Right hindlimb (tissue), 1 donor: ENCODE measurements around the gene PRRX1.

Experiments used
- DNase-seq: peaks from one replicate; pipeline ENCODE4 v3.0.0-alpha.2; 2018

The PRRX1 gene

GRCh38 chr1:170664093-170664827 lies at the start of gene PRRX1:
TSS of gene PRRX1 (plus strand) at chr1:170664131. CDS start at chr1:170664219, 88 bp downstream.
- DNase-seq = peak; percentile 80

DNA sequence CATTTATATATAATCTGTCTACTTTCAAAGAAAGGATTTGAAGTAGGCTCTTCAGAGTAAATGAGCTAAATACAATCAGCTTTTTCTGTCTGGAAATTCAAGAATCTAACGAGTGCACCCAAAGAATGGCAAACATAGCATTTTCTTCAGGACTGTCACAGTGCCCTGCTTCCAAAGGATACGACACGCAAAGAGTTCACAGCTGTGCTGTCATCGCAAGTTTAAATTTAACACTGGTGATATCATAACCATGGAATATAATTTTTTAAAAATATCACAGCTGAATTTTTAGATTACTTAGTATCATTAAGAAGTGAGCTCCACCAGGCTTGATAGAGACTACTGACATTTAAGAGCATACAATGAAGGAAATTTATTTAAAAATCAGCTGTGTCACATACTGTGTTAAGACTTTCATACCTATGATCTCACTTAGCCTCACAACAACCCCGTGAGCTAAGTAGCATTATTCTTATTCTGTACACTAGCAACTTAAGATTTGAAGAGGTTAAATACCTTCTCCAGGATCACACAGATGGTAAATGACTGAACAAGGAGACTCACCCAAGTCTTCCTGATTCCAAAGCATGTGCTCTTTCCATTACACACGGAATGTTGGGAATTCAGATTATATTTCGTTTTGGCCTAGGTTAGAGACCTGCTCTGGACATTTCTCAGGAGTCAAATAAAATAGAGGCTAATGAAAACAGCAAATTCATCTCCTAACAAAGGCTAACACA lies 46.2 kb upstream of the PRRX1 start:
- no peak for DNase-seq

- no peak for DNase-seq
Observed at GRCh38 chr1:170618421-170618820, 45.5 kb upstream of the PRRX1 start.

DNA sequence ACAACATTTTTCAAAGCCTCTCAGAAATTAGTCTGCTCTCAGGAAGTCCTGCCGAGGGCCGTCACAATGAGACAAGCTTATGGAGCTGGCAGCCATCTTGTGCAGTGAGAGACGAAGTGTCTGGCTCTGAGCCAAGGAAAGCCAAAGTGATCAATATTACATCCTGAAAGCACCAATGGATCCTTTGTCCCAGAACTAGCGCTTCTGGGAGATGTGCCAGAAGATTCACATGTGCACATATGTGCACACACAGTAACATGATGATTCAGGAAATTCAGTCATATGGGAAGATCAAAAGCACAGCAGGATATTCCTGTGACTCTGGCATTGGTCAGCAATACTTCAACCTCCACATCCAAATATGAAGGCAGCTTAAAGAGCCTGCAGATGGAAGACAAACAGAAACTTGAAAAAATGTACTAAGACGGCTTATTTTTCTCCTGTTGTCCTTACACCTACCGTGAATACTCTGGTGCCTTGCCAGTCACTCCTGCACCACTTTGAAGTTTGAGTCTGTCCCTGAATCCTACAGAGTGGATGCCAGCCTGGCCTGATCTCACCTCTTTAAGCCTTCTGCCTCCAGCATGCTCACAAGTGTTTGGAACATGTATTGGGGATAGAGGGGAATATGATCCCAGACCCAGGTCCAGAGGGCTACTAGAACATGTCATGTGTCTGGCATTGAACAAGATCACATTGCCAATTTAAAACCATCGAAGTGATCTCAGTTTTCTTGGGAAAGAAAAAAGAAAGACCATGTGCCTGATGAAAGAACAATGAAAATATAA lies 44.5 kb upstream of the PRRX1 start:
- peak; percentile 50 for DNase-seq

DNA sequence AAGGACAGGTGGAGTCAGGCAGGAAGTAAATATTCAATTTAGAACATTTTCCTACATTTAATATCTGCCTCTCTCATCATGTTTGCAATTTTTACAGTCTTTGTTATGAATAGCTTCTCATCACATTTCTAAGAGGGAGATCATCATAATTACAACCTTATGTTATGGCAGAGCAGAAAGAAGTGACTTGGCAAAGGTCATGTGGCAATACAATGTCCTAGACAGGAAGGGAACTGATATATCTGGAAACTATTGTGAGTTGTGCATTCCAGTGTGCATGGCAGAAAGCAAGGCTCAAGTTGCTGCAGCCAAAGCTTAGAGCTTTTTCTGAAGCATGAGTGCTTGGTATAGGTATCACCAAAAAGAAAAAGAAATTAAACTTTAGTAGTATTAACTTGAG lies 43.8 kb upstream of the PRRX1 start:
- no peak for DNase-seq

DNA sequence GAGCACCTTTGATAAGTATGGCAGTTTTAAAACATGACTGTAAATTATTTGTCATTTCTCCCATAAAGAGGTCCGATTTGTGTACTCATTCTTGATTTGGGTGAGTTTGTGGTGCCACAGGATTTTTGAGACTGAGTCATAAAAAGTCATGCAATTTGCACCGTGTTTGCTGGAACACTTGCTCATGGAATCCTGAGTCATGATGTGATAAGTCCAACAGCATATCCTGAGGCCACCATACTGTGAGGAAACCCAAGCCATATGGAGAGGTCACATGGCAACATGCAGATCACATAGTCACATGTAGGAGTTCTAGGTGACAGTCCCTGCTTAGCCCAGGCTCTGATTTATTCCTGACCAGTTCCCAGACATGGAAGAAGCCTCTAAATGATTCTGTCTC lies 40.8 kb upstream of the PRRX1 start:
- DNase-seq = no peak

- no peak for DNase-seq
Observed at GRCh38 chr1:170624146-170624545, 39.8 kb upstream of the PRRX1 start.

DNA sequence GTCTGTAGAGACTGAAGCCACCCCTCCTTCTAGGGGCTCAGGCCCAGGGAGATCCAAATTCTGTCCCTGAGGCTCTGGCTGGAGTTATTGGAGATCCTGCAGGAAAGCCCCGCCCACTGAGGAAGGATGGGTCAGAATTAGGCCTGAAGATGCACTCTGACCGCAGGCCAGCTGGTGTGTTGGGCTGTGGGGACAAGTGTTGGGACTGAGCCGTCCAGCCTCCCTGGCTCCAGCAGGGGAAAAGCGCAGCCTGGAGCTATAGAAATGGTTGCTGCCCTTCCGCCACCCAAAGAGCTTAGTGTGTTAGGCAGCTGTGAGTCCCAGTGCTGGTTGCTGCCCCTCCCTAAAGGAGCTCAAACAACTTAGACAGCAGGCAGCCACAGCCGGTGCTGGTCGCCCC lies 33.0 kb upstream of the PRRX1 start:
- no peak for DNase-seq

- no peak for DNase-seq
Observed at GRCh38 chr1:170634293-170634692, 29.6 kb upstream of the PRRX1 start.

GRCh38 chr1:170634824-170635410 lies 29.0 kb upstream of the PRRX1 start:
- DNase-seq = no peak

DNA sequence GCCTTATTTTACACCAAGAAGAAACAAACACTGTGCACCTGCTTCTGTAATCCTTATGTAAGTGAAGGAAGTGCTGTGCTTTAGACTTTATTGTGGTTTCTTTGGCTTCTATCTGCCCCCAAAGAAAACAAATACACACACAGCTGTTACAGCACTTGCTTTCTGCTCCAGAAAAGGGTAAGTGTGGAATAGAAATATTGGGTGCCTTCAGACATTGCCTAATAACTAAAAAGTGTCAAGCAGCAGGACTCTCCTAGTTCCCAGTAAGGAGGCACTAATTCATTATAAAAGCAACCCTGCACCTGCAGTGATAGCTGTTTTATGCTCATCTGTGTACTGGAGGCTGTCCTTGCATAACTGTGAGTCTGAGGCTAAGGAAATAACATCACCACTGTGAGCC lies 23.4 kb upstream of the PRRX1 start:
- no peak for DNase-seq

DNA sequence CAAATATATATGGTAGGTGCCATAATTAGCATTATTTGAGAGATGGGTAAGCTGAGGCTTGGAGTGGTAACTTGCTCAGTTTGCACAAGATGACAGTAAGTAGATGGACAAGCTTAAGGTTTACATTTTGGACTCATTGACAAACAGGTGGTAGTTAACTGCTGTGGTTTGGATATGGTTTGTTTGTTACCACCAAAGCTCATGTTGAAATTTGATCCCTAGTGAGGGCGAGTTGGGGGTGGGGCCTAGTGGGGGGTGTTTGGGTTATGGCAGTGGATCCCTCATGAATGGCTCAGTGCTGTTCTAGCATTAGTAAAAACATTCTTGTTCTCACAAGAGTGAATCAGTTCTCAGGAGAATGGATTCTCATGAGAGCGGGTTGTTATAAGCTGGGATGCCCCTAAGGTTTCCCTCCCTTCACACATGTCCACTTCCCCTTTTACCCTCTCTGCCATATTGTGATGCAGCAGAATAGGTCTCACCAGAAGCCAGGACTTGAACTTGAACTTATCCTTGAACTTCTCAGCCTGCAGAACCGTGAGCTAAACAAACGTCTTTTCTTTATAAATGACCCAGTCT lies 6.6 kb upstream of the PRRX1 start:
- DNase-seq = no peak

- DNase-seq = no peak
Observed at GRCh38 chr1:170659399-170660035, 4.4 kb upstream of the PRRX1 start.

DNA sequence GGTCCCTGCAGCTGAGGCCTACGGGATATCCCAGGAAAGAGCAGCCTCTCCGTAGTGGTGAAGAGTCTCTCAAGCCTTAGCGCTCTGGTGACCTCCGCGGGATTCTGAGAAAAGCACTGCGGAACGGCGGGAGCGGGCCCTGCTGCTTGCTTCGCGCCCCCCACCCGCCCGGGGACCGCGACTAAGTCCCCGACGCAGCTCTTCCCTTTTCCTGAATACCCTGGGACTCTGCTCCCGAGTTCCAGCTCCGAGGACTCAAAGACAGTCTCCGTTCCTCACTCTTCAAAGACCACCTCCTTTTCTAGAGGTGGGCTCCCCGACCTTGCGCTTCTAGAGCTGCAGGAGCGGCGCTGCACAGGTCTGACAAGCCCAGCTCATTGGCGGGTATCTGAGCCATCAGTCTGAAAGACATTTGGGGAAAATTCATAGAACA lies 3.6 kb upstream of the PRRX1 start:
- peak; percentile 40 for DNase-seq

DNA sequence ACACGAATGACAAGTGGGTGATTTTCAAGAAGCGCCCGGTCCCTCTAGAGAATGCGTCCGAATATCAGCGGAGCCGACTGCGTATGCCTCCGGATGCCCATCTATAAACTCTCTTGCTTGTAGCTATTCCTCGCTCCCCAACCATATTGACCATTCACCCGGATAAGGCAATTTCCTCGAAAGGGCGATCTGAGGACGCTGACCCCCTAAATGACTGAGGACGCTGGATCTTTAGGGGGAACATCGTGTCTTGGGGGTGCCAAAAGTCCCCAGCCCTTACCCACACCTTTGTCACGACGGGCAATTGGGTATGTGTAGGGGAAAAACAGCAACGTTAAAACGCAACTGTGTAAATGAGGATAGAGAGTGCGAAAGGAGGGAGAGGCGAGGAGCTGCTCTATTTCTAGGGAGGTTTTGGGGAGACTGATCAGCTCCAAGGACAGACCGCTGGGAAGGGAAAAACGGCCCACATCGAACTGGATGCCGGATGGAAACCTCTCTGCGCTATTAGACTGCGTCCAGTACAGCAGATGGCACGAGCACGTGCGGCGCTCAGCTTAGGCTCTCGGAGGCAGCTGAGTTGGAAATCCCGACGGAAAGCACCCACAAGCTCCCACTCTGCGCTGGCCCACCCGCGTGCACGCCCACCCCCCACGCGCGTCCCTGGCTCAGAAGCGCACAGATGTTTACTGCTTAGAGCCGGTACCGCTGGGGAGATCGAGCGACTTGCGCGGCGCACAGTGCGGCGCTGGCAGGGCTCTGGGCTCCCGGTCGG lies 2.9 kb upstream of the PRRX1 start:
- DNase-seq = peak; percentile 73

GRCh38 chr1:170661646-170662411 lies 2.1 kb upstream of the PRRX1 start:
- peak; percentile 76 for DNase-seq

DNA sequence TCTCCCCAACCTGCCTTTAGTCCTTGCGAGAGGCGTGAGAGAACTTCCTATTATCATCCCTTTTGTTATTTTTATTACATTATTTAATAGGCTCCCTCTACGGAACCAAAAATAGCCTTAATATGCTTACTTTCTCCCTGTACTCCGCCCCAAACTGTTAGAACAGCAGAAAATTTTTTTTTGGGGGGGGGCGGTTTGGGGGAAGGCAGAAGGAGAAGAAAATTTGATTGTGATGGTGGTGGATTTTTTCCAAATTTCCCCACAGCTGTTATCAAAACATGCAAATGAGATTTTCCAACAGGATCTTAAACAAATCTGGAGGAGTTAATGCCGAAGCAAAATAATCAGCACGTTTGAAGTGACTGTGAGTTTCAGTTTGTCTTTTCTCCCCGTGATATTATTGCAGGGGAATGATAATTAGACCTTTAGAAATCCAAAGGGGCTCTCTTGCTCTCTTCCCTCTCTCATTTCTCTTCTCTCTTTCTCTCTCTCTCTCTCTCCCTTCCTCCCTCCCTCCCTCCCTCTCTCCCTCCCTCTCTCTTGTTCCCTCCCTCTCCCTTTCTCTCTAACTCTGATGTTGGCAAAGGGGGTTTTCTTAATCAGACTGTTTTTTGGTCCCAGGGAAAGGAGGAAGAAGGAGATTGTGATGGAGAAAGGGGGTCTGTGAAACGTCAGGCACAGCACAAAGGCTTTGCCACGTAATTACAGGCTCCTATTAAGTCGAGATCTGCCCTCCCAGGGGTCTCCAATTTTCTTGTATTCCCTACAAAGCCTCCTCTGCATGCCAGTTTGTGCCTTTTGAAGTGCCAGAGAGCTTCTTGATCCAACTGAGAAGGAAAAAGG lies 1.1 kb upstream of the PRRX1 start:
- DNase-seq = peak; percentile 69

DNA sequence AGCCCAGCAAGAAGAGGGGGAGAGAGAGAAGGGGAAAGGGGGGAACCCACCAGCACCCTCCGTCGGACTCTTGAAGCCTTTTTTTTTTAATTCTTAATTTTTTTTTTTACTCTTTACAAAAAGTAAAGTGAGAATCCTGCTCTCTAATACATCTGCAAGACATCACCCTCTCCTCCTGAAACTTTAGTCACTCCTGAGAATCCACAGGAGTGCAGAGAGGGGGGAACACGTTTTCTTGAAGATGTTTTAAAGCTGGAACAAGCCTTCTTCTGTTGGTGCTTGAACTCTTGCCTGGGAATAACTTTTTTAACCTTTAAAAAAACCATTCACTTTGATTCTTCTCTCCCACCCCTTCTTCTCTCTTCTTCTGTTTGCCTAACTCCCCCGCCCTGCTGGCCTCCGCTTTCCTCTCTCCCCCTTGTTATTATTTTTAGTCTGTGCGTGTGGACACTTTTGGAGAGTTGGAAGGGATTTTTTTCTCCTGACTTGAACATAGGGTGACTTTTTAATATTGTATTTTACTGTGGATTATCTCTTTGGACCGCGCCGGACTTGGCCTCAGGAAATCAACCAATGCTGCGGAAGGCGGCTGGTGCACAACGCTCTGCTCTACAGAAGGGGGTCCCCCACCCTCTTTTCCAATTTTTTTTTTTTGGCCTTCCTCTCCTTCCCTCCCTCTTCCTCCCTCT lies 383 bp upstream of the PRRX1 start:
- peak; percentile 76 for DNase-seq
